ENCODE results near the gene KLK8.

DNA sequence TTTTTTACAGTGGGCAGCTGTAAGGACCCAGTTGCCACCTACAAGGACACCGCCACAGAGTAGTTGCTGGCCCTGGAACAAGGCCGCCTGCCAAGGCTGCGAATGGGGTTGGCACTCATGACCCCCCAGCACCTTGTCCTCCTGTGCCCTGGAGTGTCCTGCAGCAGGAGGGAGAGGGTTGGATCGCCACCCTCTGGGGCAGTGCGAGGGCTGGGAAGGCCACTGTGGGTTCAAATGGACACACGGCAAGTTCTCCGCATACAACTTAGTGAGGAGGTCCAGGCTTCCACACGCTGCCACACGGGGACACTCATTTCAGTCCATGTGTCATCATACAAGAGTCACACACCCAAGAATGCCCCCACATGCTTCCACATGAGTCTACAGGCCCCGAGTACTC, 978 bp downstream of the KLK8 start:
- TF ChIP-seq, protein P1, sequence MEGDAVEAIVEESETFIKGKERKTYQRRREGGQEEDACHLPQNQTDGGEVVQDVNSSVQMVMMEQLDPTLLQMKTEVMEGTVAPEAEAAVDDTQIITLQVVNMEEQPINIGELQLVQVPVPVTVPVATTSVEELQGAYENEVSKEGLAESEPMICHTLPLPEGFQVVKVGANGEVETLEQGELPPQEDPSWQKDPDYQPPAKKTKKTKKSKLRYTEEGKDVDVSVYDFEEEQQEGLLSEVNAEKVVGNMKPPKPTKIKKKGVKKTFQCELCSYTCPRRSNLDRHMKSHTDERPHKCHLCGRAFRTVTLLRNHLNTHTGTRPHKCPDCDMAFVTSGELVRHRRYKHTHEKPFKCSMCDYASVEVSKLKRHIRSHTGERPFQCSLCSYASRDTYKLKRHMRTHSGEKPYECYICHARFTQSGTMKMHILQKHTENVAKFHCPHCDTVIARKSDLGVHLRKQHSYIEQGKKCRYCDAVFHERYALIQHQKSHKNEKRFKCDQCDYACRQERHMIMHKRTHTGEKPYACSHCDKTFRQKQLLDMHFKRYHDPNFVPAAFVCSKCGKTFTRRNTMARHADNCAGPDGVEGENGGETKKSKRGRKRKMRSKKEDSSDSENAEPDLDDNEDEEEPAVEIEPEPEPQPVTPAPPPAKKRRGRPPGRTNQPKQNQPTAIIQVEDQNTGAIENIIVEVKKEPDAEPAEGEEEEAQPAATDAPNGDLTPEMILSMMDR (IDR thresholded peaks at IDR 0.05 in 8 of 11, conservative IDR thresholded peaks at IDR 0.05 in 3 of 11) = no peak
- TF ChIP-seq POLR2AphosphoS5 (IDR thresholded peaks at IDR 0.05) = no peak

Data from spleen (tissue), 7 donors.